ENCODE data around the gene COX8A.

Gene COX8A

GRCh38 chr11:64025205-64025604 is 50.8 kb downstream of the COX8A start:
- DNase-seq (ENCODE audit: low spot score) = no peak
- TF ChIP-seq CTCF (IDR thresholded peaks at IDR 0.05; ENCODE audit: extremely low read depth, missing control alignments) = no peak
